Mucosa of descending colon (tissue), 3 donors: ENCODE measurements around the gene UBE2Q2. TPM values are rescaled to one million over a fixed set of nuclear protein-coding genes. Genes with fewer than 3 reads are reported as not detected.
A peak's percentile ranks its signal among the peaks of the same experiment; 100 is the strongest.

Experiments used
- ATAC-seq: fragments of 200-7000 bp; cut with Tn5 transposase; one replicate; pipeline ENCODE4 v1.9.1; 2020; ENCODE audit warnings: mild to moderate bottlenecking, moderate library complexity
- DNase-seq, 3 donors: peaks; one replicate each; pipeline ENCODE4 v3.0.0-alpha.2; 2020
- H3K36me3 ChIP-seq: fragments of 200-600 bp; one replicate; pipeline ENCODE4 v1.8.0; 2021; ENCODE audit warnings: low read depth, mild to moderate bottlenecking
- H3K4me1 ChIP-seq: fragments of 200-600 bp; one replicate; pipeline ENCODE4 v1.8.0; 2021; ENCODE audit warnings: low read depth, mild to moderate bottlenecking
- H3K4me3 ChIP-seq: fragments of 200-600 bp; one replicate; pipeline ENCODE4 v1.8.0; 2021; ENCODE audit warnings: mild to moderate bottlenecking
- H3K9me3 ChIP-seq: fragments of 200-600 bp; one replicate; pipeline ENCODE4 v1.8.0; 2021; ENCODE audit warnings: mild to moderate bottlenecking
- intact Hi-C, 2 donors: fragments of 100-400 bp; cut with DNase I in 1 of 2; cut with micrococcal nuclease in 1 of 2; formaldehyde crosslinking; loops; one replicate each; pipeline versions ENCODE4 v1.11.0 to v1.11.1; 2022; cut with DNase I, micrococcal nuclease
- total RNA-seq, 3 donors: library from RNA; stranded (reverse); fragmentation: NEBNext Ultra II Directional in 2 of 3; extraction: Animal tissue kit (Norgen Biotek cat#: 25700) in 2 of 3; gene quantifications; one replicate each; pipeline versions ENCODE4 v1.2.1 to v1.2.4, GENCODE V29; 2021 to 2023
- TF ChIP-seq, protein P1 (sequence below): fragments of 200-600 bp; IDR thresholded peaks from one replicate; pipeline ENCODE4 v1.8.0; 2022; ENCODE audit warnings: antibody characterized with exemption, mild to moderate bottlenecking
- donor health status: DM: no; HTN: no; CAD: no; lungs with moderate emphysema.
- donor health status: DM: no; HTN: no; CAD: no.
- donor health status: DM: no; HTN: yes; CAD: no.

Gene UBE2Q2
- total RNA-seq, 3 donors from 2014 or later, result 18.2 to 50.3 (median 18.4) TPM

DNA sequence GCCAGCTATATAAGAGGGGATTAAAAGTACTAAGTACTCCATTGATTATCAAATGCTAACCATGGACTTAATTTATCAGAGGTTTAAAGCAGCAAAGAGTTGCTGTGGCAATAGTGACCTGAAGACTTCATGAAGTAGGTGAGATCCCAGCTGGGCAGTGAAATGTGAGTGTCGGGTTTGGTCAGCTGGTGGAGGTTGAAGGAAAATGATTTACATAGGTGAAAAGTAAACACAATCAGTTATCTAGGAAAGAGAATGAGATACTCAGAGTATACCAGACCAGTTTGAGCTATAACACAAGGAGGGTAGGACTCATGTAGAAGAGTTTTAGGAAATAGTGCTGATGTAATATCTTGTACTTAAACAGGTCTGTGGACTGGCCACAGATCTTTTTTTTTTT lies 43.9 kb downstream of the UBE2Q2 start:
- no peak for ATAC-seq
- intact Hi-C loops, result no loop called here
- Histone ChIP-seq H3K4me3 (no peak overlapping the region), H3K4me1 (no peaks in the 10 kb centered on the region), H3K36me3 (no peaks in the 10 kb centered on the region), H3K9me3 (no peaks in the 10 kb centered on the region)
- TF ChIP-seq, protein P1, sequence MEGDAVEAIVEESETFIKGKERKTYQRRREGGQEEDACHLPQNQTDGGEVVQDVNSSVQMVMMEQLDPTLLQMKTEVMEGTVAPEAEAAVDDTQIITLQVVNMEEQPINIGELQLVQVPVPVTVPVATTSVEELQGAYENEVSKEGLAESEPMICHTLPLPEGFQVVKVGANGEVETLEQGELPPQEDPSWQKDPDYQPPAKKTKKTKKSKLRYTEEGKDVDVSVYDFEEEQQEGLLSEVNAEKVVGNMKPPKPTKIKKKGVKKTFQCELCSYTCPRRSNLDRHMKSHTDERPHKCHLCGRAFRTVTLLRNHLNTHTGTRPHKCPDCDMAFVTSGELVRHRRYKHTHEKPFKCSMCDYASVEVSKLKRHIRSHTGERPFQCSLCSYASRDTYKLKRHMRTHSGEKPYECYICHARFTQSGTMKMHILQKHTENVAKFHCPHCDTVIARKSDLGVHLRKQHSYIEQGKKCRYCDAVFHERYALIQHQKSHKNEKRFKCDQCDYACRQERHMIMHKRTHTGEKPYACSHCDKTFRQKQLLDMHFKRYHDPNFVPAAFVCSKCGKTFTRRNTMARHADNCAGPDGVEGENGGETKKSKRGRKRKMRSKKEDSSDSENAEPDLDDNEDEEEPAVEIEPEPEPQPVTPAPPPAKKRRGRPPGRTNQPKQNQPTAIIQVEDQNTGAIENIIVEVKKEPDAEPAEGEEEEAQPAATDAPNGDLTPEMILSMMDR, result no peak
- no peak for DNase-seq

- no peak overlapping the region for H3K4me3 ChIP-seq
- no peaks in the 10 kb centered on the region for H3K9me3 ChIP-seq
- no peaks in the 10 kb centered on the region for H3K36me3 ChIP-seq
- ATAC-seq (peak; percentile 23), DNase-seq (no peak)
- intact Hi-C loops, result no loop called here
- H3K4me1 ChIP-seq, result no peaks in the 10 kb centered on the region
- TF ChIP-seq, protein P1, result no peak
Observed at GRCh38 chr15:75891895-75892294, 48.6 kb downstream of the UBE2Q2 start.

GRCh38 chr15:75895731-75896130 lies 52.5 kb downstream of the UBE2Q2 start:
- ATAC-seq (no peak), DNase-seq (no peak)
- TF ChIP-seq, protein P1, result no peak
- Histone ChIP-seq H3K9me3 (no peaks in the 10 kb centered on the region), H3K4me3 (no peak overlapping the region), H3K4me1 (no peaks in the 10 kb centered on the region), H3K36me3 (no peaks in the 10 kb centered on the region)
- intact Hi-C loops, result no loop called here

DNA sequence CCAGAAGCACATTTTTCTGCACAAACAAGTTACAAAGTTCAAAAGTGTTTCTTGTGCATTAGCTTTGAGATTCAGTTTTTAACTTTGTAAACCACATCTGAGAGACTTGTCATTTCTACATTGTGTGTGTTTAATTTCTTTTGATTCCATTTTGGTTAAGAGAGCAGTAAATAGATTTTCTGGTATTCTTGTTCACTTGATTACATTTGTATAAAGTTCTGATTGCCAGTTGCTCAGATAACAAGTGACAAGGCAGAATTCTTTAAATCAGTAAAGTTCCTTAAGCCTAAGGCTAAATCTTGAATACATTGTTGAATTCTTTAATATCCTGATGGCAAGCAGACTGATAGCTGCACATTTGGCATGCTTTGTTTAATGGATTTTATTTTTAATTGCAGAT lies 57.3 kb downstream of the UBE2Q2 start:
- Histone ChIP-seq H3K4me3 (no peak overlapping the region), H3K4me1 (peaks cover 15% of the 10 kb centered on the region), H3K36me3 (no peaks in the 10 kb centered on the region), H3K9me3 (no peaks in the 10 kb centered on the region)
- TF ChIP-seq, protein P1, result no peak
- intact Hi-C loops, result no loop called here
- DNase-seq (no peak), ATAC-seq (no peak)

DNA sequence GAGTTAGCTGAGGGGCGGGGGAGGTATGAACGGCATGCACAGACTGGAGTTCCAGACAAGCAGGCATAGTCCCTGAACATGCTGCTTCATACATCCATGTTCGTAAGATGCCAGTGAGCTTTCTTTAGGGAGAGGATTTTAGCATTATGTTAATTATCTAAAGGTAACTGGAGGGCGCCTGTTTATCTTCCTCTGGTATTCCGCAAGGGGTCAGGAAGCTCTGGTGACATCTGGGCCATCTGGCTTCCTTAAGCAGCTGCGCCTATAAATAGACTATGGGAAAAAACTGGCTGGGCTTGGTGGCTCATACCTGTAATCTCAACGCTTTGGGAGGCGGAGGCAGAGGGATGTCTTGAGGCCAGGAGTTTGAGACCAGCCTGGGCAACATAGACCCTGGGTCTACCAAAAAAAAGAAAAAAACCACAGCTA lies 58.9 kb downstream of the UBE2Q2 start:
- TF ChIP-seq, protein P1, result no peak
- no peak for DNase-seq

More for the DNA sequence above, 58.9 kb downstream of the UBE2Q2 start:
- Histone ChIP-seq H3K4me1 (peaks cover 15% of the 10 kb centered on the region), H3K4me3 (no peak overlapping the region), H3K36me3 (no peaks in the 10 kb centered on the region), H3K9me3 (no peaks in the 10 kb centered on the region)
- no peak for ATAC-seq
- intact Hi-C loops, result no loop called here
